ENCODE data around the gene SELENBP1. TPM values are rescaled to one million over a fixed set of nuclear protein-coding genes. Genes with fewer than 3 reads are reported as not detected.

The SELENBP1 gene
- total RNA-seq, 3 donors from 2014 or later (not counting 1 experiment from before 2014, with no cell fraction given), result not detected

DNA sequence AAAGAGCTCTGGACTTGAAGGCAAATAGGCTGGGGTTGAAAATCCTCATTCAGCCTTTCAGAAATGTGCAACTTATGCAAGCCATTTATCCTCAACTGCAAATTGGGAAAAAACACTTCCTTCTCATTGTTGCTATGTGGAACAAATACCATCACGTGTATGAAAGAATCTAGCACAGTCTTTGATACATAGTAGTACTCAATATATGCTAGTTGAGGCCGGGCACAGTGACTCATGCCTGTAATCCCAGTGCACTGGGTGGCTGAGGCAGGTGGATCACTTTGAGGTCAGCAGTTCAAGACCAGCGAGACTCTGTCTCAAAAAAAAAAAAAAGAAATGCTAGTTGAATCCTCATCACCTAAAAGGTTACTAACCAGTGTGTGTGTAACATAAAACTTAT, 53.5 kb downstream of the SELENBP1 start:
- WGBS (ENCODE audit: insufficient coverage), result 88% methylated on average over 3 of the region's 3 CpGs
- intact Hi-C loops (cut with micrococcal nuclease), result no loop called here
- Histone ChIP-seq H3K27ac (ENCODE audit: low read length) (no peak overlapping the region), H3K9me3 (ENCODE audit: control insufficient read depth, insufficient read depth, low read length) (no peaks in the 10 kb centered on the region), H3K4me1 (ENCODE audit: control insufficient read depth, insufficient read depth, low read length) (no peaks in the 10 kb centered on the region), H3K27me3 (ENCODE audit: control insufficient read depth, insufficient read depth, low read length) (no peaks in the 10 kb centered on the region), H3K4me3 (ENCODE audit: low read length) (no peak overlapping the region), H3K36me3 (ENCODE audit: control insufficient read depth, insufficient read depth, low read length) (peaks cover 47% of the 10 kb centered on the region)
- Mint-ChIP-seq H3K9me3 (no peaks in the 10 kb centered on the region), H3K4me3 (no peak overlapping the region), H3K36me3 (no peaks in the 10 kb centered on the region), H3K4me1 (peaks cover 28 to 38% of the 10 kb centered on the region in 2 donors), H3K27me3 (ENCODE audit: low read depth in 2 of 2) (no peaks in the 10 kb centered on the region), H3K27ac (no peak overlapping the region)
- TF ChIP-seq, protein P1, sequence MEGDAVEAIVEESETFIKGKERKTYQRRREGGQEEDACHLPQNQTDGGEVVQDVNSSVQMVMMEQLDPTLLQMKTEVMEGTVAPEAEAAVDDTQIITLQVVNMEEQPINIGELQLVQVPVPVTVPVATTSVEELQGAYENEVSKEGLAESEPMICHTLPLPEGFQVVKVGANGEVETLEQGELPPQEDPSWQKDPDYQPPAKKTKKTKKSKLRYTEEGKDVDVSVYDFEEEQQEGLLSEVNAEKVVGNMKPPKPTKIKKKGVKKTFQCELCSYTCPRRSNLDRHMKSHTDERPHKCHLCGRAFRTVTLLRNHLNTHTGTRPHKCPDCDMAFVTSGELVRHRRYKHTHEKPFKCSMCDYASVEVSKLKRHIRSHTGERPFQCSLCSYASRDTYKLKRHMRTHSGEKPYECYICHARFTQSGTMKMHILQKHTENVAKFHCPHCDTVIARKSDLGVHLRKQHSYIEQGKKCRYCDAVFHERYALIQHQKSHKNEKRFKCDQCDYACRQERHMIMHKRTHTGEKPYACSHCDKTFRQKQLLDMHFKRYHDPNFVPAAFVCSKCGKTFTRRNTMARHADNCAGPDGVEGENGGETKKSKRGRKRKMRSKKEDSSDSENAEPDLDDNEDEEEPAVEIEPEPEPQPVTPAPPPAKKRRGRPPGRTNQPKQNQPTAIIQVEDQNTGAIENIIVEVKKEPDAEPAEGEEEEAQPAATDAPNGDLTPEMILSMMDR (IDR thresholded peaks at IDR 0.05), result no peak
- DNase-seq (no peak), ATAC-seq (no peak)

DNA sequence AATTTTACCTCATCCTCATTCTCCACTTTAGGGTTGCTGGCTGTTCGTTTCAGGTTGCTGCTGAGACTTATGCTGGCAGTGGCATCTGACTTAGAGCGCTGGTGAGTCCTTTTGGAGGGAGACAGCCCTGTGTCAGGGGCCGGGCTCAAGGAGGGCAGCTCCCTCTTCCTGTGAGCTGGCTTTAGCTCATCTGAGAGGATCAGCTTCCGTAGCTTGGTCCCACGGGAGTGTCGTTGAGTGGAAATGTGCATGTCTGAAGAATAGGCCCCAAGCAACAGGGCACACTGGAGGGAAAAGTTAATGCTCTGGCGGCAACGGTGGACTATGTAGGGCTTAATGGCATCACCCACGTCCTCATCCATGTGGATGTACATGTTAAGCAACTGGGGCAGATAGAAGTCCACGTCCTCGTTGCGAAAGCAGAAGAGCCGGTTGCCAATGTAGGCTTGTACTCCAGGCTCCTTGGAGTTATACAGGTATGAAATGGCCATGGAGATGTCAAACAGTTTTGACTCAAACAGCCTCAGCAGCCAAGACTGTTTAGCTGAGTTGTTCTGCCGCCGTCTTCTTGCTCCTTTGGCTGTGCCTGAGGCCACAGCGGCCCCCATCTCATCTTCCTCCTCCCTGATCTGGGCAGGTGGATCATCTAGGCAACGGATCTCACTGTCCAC, 56.8 kb downstream of the SELENBP1 start:
- WGBS (ENCODE audit: insufficient coverage), result 96% methylated on average over 17 of the region's 17 CpGs
- Histone ChIP-seq H3K4me1 (ENCODE audit: control insufficient read depth, insufficient read depth, low read length) (no peaks in the 10 kb centered on the region), H3K36me3 (ENCODE audit: control insufficient read depth, insufficient read depth, low read length) (peaks cover 70% of the 10 kb centered on the region), H3K9me3 (ENCODE audit: control insufficient read depth, insufficient read depth, low read length) (no peaks in the 10 kb centered on the region), H3K27ac (ENCODE audit: low read length) (no peak overlapping the region), H3K4me3 (ENCODE audit: low read length) (no peak overlapping the region), H3K27me3 (ENCODE audit: control insufficient read depth, insufficient read depth, low read length) (no peaks in the 10 kb centered on the region)
- Mint-ChIP-seq H3K4me3 (no peak overlapping the region), H3K4me1 (peaks cover 30 to 42% of the 10 kb centered on the region in 2 donors), H3K27me3 (ENCODE audit: low read depth in 2 of 2) (no peaks in the 10 kb centered on the region), H3K36me3 (no peaks in the 10 kb centered on the region), H3K27ac (no peak overlapping the region), H3K9me3 (no peaks in the 10 kb centered on the region)
- intact Hi-C loops (cut with micrococcal nuclease), result no loop called here
- TF ChIP-seq, protein P1 (IDR thresholded peaks at IDR 0.05), result no peak
- ATAC-seq (no peak), DNase-seq (no peak)

Other genes starting within 250 kb of the SELENBP1 start
- gene SEMA6C, start 226.1 kb downstream of the SELENBP1 start, total RNA-seq, result 1 to 10 TPM; 2.5 to 5.8 (median 3.0) TPM
- gene TNFAIP8L2, start 216.1 kb downstream of the SELENBP1 start, total RNA-seq, result 10 to 100 TPM in 1 of 3 donors, 1 to 10 TPM in 2; 4.8 to 14.5 (median 5.7) TPM
- 1 to 10 TPM; 1.0 to 1.7 (median 1.2) TPM for gene LYSMD1, start 206.8 kb downstream of the SELENBP1 start, total RNA-seq
- 10 to 100 TPM; 52.3 to 54.2 (median 52.9) TPM for gene SCNM1, start 206.6 kb downstream of the SELENBP1 start, total RNA-seq
- 1 to 10 TPM in 2 of 3 donors, not detected in 1; 2.6 to 3.8 TPM for gene TMOD4, start 196.7 kb downstream of the SELENBP1 start, total RNA-seq
- gene VPS72, start 182.5 kb downstream of the SELENBP1 start, total RNA-seq, result 10 to 100 TPM; 26.2 to 45.1 (median 44.8) TPM
- gene PIP5K1A, start 174.2 kb downstream of the SELENBP1 start, total RNA-seq, result 10 to 100 TPM; 42.0 to 65.2 (median 44.6) TPM
- 100 to 1,000 TPM in 1 of 3 donors, 10 to 100 TPM in 2; 94.2 to 101 (median 99.3) TPM for gene PSMD4, start 118.0 kb downstream of the SELENBP1 start, total RNA-seq
- 10 to 100 TPM; 48.1 to 52.2 (median 48.6) TPM for gene ZNF687, start 90.4 kb downstream of the SELENBP1 start, total RNA-seq
- gene PI4KB, start 45.3 kb downstream of the SELENBP1 start, total RNA-seq, result 10 to 100 TPM; 68.2 to 99.3 (median 95.0) TPM
- gene RFX5, start 25.5 kb downstream of the SELENBP1 start, total RNA-seq, result 100 to 1,000 TPM in 2 of 3 donors, 10 to 100 TPM in 1; 72.6 to 111 (median 110) TPM
- gene PSMB4, start 26.9 kb upstream of the SELENBP1 start, total RNA-seq, result 100 to 1,000 TPM; 291 to 313 (median 297) TPM
- 100 to 1,000 TPM; 106 to 129 (median 121) TPM for gene POGZ, start 86.8 kb upstream of the SELENBP1 start, total RNA-seq
- under 1 TPM in 2 of 3 donors, not detected in 1; 0.07 to 0.80 TPM for gene CGN, start 138.7 kb upstream of the SELENBP1 start, total RNA-seq
- gene TUFT1, start 167.6 kb upstream of the SELENBP1 start, total RNA-seq, result 1 to 10 TPM; 4.6 to 7.2 (median 5.0) TPM
- 10 to 100 TPM; 17.8 to 25.0 (median 23.7) TPM for gene SNX27, start 239.3 kb upstream of the SELENBP1 start, total RNA-seq

Data from natural killer cell (primary cell).